Esophagus squamous epithelium (tissue), 5 donors: ENCODE data around the gene SAC3D1. TPM values are rescaled to one million over a fixed set of nuclear protein-coding genes. Genes with fewer than 3 reads are reported as not detected.
"Not testable (repeated sequence)": the region's sequence is repeated elsewhere in the genome, so short reads cannot be mapped to it uniquely, and the experiment has no call there.

ENCODE experiments used
- DNase-seq: peaks from one replicate; lab custom pipeline; 2025; lab: John Stamatoyannopoulos, UW
- H3K27ac ChIP-seq, 4 donors: fragments of 200-600 bp; sonication (generic); one replicate each; pipeline ENCODE4 v1.5.1; 2016 to 2019; ENCODE audit warnings: mild to moderate bottlenecking in 1 of 4
- H3K27me3 ChIP-seq, 4 donors: fragments of 200-600 bp; sonication (generic); 1 replicate in 3 of 4; 2 replicates in 1 of 4; pipeline versions ENCODE4 v1.5.1 to v1.6.0; 2017 to 2021; ENCODE audit warnings: antibody characterized with exemption in 1 of 4
- H3K36me3 ChIP-seq, 3 donors: fragments of 200-600 bp; sonication (generic); one replicate each; pipeline ENCODE4 v1.5.1; 2016 to 2019
- H3K4me1 ChIP-seq, 3 donors: fragments of 200-600 bp; sonication (generic); one replicate each; pipeline ENCODE4 v1.5.1; 2017 to 2019
- H3K4me3 ChIP-seq, 4 donors: fragments of 200-600 bp; sonication (generic); 1 replicate in 3 of 4; 2 replicates in 1 of 4; pipeline ENCODE4 v1.5.1; 2016 to 2019; ENCODE audit warnings: mild to moderate bottlenecking in 2 of 4, moderate library complexity in 1 of 4
- H3K9me3 ChIP-seq, 3 donors: fragments of 200-600 bp; sonication (generic); one replicate each; pipeline ENCODE4 v1.5.1; 2016 to 2019
- POLR2A ChIP-seq, 4 donors: fragments of 450-650 bp; IDR thresholded peaks; one replicate each; pipeline ENCODE4 v1.6.1; 2017; ENCODE audit warnings: antibody characterized with exemption in 4 of 4, mild to moderate bottlenecking in 4 of 4, moderate library complexity in 3 of 4
- WGBS, 2 donors: methylation state at CpG; one replicate each; pipeline ENCODE4 v1.1.5; 2018; 5-methylcytosine and 5-hydroxymethylcytosine counted together
- intact Hi-C: fragments of 100-400 bp; cut with DNase I; formaldehyde crosslinking; loops from one replicate; pipeline ENCODE4 v1.15.0; 2022
- total RNA-seq, 4 donors: library from RNA; depleted of rRNA; stranded (reverse); fragments of >200 nt; gene quantifications; one replicate each; pipeline ENCODE4 v1.1.0, GENCODE V29; 2016
- TF ChIP-seq, protein P1 (sequence below), 6 experiments: fragments of 450-650 bp in 4 of 6; fragments of 200-600 bp in 2 of 6; sonication (generic) in 2 of 6; IDR thresholded peaks; one replicate each; pipeline ENCODE4 v1.5.1; 2016 to 2019; ENCODE audit warnings: antibody characterized with exemption in 6 of 6, mild to moderate bottlenecking in 4 of 6, moderate library complexity in 4 of 6
- donor health status: DM: yes; HTN: yes; CAD: no.

Gene SAC3D1
- total RNA-seq, 4 donors from 2014 or later = 9.2 to 19.0 (median 15.1) TPM

- TF ChIP-seq, protein P1, sequence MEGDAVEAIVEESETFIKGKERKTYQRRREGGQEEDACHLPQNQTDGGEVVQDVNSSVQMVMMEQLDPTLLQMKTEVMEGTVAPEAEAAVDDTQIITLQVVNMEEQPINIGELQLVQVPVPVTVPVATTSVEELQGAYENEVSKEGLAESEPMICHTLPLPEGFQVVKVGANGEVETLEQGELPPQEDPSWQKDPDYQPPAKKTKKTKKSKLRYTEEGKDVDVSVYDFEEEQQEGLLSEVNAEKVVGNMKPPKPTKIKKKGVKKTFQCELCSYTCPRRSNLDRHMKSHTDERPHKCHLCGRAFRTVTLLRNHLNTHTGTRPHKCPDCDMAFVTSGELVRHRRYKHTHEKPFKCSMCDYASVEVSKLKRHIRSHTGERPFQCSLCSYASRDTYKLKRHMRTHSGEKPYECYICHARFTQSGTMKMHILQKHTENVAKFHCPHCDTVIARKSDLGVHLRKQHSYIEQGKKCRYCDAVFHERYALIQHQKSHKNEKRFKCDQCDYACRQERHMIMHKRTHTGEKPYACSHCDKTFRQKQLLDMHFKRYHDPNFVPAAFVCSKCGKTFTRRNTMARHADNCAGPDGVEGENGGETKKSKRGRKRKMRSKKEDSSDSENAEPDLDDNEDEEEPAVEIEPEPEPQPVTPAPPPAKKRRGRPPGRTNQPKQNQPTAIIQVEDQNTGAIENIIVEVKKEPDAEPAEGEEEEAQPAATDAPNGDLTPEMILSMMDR (IDR thresholded peaks at IDR 0.05) = no peak
- TF ChIP-seq POLR2A (IDR thresholded peaks at IDR 0.05) = no peak
- no peak for DNase-seq
- H3K4me3 ChIP-seq = no peak overlapping the region
- H3K9me3 ChIP-seq = no peaks in the 10 kb centered on the region
- peaks cover 0 to 21% (median 0%) of the 10 kb centered on the region in 3 donors for H3K4me1 ChIP-seq
- WGBS, 2 donors = 60 to 83% methylated on average over 1 of the region's 1 CpG
- intact Hi-C loops = no loop called here
- no peak overlapping the region for H3K27ac ChIP-seq
- no peaks in the 10 kb centered on the region for H3K36me3 ChIP-seq
- H3K27me3 ChIP-seq = no peaks in the 10 kb centered on the region
These were observed 42.9 kb upstream of the SAC3D1 start for GRCh38 chr11:64998141-64998540.

GRCh38 chr11:64998690-64999431, 42.1 kb upstream of the SAC3D1 start:
- TF ChIP-seq POLR2A (IDR thresholded peaks at IDR 0.05) = no peak
- TF ChIP-seq, protein P1 (IDR thresholded peaks at IDR 0.05) = no peak
- H3K36me3 ChIP-seq = no peaks in the 10 kb centered on the region
- H3K27ac ChIP-seq = no peak overlapping the region
- H3K27me3 ChIP-seq = no peaks in the 10 kb centered on the region
- no peak overlapping the region for H3K4me3 ChIP-seq
- intact Hi-C loops = no loop called here
- DNase-seq = no peak
- H3K9me3 ChIP-seq = no peaks in the 10 kb centered on the region
- H3K4me1 ChIP-seq = peaks cover 0 to 21% (median 0%) of the 10 kb centered on the region in 3 donors
- 74 to 80% methylated on average over 6 to 7 of the region's 9 CpGs for WGBS, 2 donors

DNA sequence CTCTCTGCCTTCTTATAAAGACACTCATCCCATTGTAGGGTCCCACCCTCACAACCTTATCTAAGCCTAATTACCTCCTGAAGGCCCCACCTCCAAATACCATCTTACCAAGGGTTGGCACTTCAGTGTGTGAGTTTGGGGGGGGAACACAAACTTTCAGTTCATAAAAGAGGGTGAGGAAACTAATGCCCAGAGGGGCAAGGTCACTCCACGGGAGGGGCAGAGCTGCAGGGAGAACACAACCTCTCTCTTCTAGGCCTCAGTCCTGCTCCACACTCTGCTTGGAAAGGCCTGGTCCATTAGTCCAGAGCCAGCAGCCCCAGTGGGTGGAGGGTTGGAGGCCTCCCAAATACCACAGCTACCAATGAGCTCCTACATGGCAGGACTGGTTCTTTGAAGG, 41.5 kb upstream of the SAC3D1 start:
- no peaks in the 10 kb centered on the region for H3K9me3 ChIP-seq
- H3K36me3 ChIP-seq = no peaks in the 10 kb centered on the region
- DNase-seq = no peak
- TF ChIP-seq, protein P1 (IDR thresholded peaks at IDR 0.05) = no peak
- TF ChIP-seq POLR2A (IDR thresholded peaks at IDR 0.05) = no peak
- peaks cover 0 to 21% (median 0%) of the 10 kb centered on the region in 3 donors for H3K4me1 ChIP-seq
- no peaks in the 10 kb centered on the region for H3K27me3 ChIP-seq
- WGBS, 2 donors = 100% methylated on average over 1 of the region's 1 CpG; no CpG with 5 or more reads in 1 of the 2 donors
- H3K4me3 ChIP-seq = no peak overlapping the region
- intact Hi-C loops = no loop called here
- no peak overlapping the region for H3K27ac ChIP-seq

DNA sequence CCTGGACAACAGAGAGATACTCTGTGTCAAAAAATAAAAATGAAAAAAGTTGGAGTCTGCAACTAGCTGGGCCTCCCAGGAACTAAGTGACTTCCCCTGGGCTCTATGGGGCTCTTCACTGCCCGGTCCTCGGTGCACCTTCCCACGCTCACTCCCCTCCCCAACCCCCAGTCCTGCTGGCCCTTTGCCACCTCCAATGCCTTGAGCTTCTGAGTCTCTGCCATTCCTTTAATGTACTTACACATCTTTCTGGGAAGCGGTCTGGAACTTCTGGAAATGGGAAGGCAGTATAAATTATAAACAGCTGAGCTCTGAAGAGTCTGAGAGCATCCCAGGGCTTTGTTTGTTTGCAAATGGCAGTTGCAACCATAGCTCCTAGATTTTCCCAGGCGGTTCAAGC, 38.3 kb upstream of the SAC3D1 start:
- Histone ChIP-seq H3K4me1 (peaks cover 0 to 8% (median 0%) of the 10 kb centered on the region in 3 donors), H3K9me3 (no peaks in the 10 kb centered on the region), H3K36me3 (no peaks in the 10 kb centered on the region), H3K4me3 (no peak overlapping the region), H3K27ac (no peak overlapping the region), H3K27me3 (no peaks in the 10 kb centered on the region)
- intact Hi-C loops = no loop called here
- no peak for DNase-seq
- 72 to 77% methylated on average over 4 to 5 of the region's 5 CpGs for WGBS, 2 donors
- TF ChIP-seq, protein P1 (IDR thresholded peaks at IDR 0.05) = no peak
- TF ChIP-seq POLR2A (IDR thresholded peaks at IDR 0.05) = no peak

DNA sequence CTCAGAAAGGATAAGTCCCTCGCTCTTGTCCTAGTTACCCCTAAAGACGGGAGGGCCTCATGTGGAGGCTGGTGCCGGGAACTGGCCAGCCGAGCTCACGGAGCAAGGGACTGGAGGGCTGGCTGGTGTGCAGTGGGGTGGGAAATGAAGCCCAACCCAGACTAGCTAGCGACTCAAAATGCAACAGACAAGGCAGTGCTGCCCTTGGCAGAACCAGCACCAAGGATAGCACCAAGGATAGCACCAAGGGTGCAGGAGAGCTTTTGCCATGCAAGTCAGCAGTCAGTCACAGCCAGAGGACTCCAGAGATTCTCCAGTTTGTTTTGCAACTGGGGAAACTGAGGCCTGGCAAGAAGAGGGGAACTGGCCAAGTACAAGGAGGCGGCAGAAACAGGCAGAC, 37.7 kb upstream of the SAC3D1 start:
- peaks cover 0 to 8% (median 0%) of the 10 kb centered on the region in 3 donors for H3K4me1 ChIP-seq
- DNase-seq = no peak
- TF ChIP-seq, protein P1 (IDR thresholded peaks at IDR 0.05) = no peak
- no peak for TF ChIP-seq POLR2A (IDR thresholded peaks at IDR 0.05)
- no peaks in the 10 kb centered on the region for H3K9me3 ChIP-seq
- intact Hi-C loops = no loop called here
- 73 to 100% methylated on average over 1 to 7 of the region's 7 CpGs for WGBS, 2 donors
- no peak overlapping the region for H3K4me3 ChIP-seq
- H3K27me3 ChIP-seq = no peaks in the 10 kb centered on the region
- H3K27ac ChIP-seq = no peak overlapping the region
- H3K36me3 ChIP-seq = no peaks in the 10 kb centered on the region

DNA sequence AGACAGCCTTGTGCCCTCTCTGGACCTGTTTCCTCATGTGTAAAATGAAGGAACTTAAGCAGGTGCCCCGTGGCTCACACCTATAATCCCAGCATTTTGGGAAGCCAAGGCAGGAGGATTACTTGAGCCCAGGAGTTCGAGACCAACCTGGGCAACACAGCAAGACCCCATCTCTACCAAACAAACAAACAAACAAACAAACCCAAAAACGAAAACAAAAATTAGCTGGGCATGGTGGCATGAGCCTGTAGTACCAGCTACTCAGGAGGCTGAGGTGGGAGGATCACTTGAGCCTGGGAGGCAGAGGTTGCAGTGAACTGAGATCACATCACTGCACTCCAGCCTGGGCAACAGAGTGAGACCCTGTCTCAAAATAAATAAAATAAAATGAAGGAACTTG, 37.0 kb upstream of the SAC3D1 start:
- DNase-seq, H3K36me3 ChIP-seq, H3K4me1 ChIP-seq, H3K27me3 ChIP-seq, H3K9me3 ChIP-seq, intact Hi-C loops, H3K27ac ChIP-seq, H3K4me3 ChIP-seq: not testable (repeated sequence)
- 60 to 71% methylated on average over 2 to 3 of the region's 3 CpGs for WGBS, 2 donors
